ENCODE measurements around the gene NAA50. TPM values are rescaled to one million over a fixed set of nuclear protein-coding genes. Genes with fewer than 3 reads are reported as not detected.

The NAA50 gene
- total and polyA plus RNA-seq, 2 of the 13 experiments (the other 11 are each of a cell fraction or from before 2014, with no cell fraction given): 30.2 to 233 TPM

DNA sequence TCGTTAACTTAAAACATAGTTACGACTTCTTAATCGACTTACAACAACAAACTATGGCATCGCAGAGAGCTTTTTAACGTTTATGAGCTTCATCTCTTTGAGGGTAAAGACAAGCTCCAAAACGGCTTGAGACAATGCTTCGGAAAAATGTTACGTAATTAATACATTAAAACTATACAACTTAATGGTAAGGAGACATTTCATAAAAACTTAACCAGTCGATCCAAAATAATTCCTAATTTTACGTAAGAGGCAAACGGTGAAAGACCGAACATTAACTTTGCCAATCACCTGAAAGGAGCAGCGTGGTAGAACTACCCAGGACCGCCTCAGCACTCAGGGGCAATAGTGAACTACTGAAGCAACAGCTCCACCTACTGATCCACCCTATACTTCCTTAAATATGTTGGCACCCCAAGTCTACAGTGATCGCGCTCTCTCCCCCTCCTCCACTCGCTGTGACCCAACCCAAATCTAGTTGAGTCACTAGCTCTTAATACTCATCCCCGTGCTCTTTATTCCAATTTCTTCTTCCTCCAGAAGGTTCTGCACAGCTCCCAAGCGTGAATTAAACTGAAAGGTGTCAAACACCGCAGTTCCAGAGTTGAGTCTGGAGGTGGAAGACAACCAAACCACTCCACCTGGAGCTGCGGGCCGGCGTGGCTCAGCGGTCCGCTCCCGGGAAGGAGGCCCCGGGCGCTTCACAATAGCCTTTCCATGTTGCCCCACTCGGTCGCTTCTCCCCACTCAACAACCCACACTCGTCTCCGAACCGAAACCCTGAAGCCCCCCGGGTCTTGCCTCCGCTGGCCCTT is 901 bp downstream of the NAA50 start (continued):
- TF ChIP-seq, protein P1, sequence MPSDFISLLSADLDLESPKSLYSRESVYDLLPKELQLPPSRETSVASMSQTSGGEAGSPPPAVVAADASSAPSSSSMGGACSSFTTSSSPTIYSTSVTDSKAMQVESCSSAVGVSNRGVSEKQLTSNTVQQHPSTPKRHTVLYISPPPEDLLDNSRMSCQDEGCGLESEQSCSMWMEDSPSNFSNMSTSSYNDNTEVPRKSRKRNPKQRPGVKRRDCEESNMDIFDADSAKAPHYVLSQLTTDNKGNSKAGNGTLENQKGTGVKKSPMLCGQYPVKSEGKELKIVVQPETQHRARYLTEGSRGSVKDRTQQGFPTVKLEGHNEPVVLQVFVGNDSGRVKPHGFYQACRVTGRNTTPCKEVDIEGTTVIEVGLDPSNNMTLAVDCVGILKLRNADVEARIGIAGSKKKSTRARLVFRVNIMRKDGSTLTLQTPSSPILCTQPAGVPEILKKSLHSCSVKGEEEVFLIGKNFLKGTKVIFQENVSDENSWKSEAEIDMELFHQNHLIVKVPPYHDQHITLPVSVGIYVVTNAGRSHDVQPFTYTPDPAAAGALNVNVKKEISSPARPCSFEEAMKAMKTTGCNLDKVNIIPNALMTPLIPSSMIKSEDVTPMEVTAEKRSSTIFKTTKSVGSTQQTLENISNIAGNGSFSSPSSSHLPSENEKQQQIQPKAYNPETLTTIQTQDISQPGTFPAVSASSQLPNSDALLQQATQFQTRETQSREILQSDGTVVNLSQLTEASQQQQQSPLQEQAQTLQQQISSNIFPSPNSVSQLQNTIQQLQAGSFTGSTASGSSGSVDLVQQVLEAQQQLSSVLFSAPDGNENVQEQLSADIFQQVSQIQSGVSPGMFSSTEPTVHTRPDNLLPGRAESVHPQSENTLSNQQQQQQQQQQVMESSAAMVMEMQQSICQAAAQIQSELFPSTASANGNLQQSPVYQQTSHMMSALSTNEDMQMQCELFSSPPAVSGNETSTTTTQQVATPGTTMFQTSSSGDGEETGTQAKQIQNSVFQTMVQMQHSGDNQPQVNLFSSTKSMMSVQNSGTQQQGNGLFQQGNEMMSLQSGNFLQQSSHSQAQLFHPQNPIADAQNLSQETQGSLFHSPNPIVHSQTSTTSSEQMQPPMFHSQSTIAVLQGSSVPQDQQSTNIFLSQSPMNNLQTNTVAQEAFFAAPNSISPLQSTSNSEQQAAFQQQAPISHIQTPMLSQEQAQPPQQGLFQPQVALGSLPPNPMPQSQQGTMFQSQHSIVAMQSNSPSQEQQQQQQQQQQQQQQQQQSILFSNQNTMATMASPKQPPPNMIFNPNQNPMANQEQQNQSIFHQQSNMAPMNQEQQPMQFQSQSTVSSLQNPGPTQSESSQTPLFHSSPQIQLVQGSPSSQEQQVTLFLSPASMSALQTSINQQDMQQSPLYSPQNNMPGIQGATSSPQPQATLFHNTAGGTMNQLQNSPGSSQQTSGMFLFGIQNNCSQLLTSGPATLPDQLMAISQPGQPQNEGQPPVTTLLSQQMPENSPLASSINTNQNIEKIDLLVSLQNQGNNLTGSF (CRISPR knock-in tag; IDR thresholded peaks at IDR 0.05): no peak
- TF ChIP-seq, protein P2, sequence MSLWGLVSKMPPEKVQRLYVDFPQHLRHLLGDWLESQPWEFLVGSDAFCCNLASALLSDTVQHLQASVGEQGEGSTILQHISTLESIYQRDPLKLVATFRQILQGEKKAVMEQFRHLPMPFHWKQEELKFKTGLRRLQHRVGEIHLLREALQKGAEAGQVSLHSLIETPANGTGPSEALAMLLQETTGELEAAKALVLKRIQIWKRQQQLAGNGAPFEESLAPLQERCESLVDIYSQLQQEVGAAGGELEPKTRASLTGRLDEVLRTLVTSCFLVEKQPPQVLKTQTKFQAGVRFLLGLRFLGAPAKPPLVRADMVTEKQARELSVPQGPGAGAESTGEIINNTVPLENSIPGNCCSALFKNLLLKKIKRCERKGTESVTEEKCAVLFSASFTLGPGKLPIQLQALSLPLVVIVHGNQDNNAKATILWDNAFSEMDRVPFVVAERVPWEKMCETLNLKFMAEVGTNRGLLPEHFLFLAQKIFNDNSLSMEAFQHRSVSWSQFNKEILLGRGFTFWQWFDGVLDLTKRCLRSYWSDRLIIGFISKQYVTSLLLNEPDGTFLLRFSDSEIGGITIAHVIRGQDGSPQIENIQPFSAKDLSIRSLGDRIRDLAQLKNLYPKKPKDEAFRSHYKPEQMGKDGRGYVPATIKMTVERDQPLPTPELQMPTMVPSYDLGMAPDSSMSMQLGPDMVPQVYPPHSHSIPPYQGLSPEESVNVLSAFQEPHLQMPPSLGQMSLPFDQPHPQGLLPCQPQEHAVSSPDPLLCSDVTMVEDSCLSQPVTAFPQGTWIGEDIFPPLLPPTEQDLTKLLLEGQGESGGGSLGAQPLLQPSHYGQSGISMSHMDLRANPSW (CRISPR knock-in tag; IDR thresholded peaks at IDR 0.05; ENCODE audit: borderline replicate concordance): no peak
- TF ChIP-seq ZNF776 (CRISPR knock-in tag; IDR thresholded peaks at IDR 0.05) (no peak), ZNF879 (CRISPR knock-in tag; IDR thresholded peaks at IDR 0.05) (no peak), CC2D1A (CRISPR knock-in tag; IDR thresholded peaks at IDR 0.05) (no peak), ZSCAN25 (CRISPR knock-in tag; IDR thresholded peaks at IDR 0.05) (no peak), FOXA3 (CRISPR knock-in tag; IDR thresholded peaks at IDR 0.05) (peak; percentile 37; the same call in 1 of the 2 replicates), U2AF1 (optimal IDR thresholded peaks at IDR 0.05; ENCODE audit: low read depth, low read length) (peak; percentile 7), ZNF670 (CRISPR knock-in tag; IDR thresholded peaks at IDR 0.05; ENCODE audit: borderline replicate concordance) (no peak), ZNF780A (CRISPR knock-in tag; IDR thresholded peaks at IDR 0.05) (no peak; the same call in 1 of the 2 replicates), HOXA5 (CRISPR knock-in tag; IDR thresholded peaks at IDR 0.05) (peak; percentile 68; the same call in 1 of the 2 replicates), ZNF30 (CRISPR knock-in tag; IDR thresholded peaks at IDR 0.05) (no peak), PRMT3 (CRISPR knock-in tag; IDR thresholded peaks at IDR 0.05; ENCODE audit: borderline replicate concordance, low read depth) (no peak), SP140L (CRISPR knock-in tag; IDR thresholded peaks at IDR 0.05; ENCODE audit: borderline replicate concordance) (0 out of 2 replicates have a peak, but pooled peaks have one; percentile 83), NFATC3 (CRISPR knock-in tag; IDR thresholded peaks at IDR 0.05) (no peak), CBX2 (IDR thresholded peaks at IDR 0.05; ENCODE audit: low read depth, low read length) (no peak), CBX2 (CRISPR knock-in tag; IDR thresholded peaks at IDR 0.05; ENCODE audit: low read depth) (no peak), ZNF569 (CRISPR knock-in tag; IDR thresholded peaks at IDR 0.05; ENCODE audit: borderline replicate concordance) (no peak)
- TF ChIP-seq, protein P3, sequence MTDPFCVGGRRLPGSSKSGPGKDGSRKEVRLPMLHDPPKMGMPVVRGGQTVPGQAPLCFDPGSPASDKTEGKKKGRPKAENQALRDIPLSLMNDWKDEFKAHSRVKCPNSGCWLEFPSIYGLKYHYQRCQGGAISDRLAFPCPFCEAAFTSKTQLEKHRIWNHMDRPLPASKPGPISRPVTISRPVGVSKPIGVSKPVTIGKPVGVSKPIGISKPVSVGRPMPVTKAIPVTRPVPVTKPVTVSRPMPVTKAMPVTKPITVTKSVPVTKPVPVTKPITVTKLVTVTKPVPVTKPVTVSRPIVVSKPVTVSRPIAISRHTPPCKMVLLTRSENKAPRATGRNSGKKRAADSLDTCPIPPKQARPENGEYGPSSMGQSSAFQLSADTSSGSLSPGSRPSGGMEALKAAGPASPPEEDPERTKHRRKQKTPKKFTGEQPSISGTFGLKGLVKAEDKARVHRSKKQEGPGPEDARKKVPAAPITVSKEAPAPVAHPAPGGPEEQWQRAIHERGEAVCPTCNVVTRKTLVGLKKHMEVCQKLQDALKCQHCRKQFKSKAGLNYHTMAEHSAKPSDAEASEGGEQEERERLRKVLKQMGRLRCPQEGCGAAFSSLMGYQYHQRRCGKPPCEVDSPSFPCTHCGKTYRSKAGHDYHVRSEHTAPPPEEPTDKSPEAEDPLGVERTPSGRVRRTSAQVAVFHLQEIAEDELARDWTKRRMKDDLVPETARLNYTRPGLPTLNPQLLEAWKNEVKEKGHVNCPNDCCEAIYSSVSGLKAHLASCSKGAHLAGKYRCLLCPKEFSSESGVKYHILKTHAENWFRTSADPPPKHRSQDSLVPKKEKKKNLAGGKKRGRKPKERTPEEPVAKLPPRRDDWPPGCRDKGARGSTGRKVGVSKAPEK (CRISPR knock-in tag; IDR thresholded peaks at IDR 0.05; ENCODE audit: borderline replicate concordance): no peak

All from HepG2 (cell line).